SHP77 (cell line): ENCODE data around the gene EBF4.

Source experiments
- DNase-seq, 2 experiments: peaks; one replicate each; lab custom pipeline; 2025; lab: John Stamatoyannopoulos, UW

The EBF4 gene, protein sequence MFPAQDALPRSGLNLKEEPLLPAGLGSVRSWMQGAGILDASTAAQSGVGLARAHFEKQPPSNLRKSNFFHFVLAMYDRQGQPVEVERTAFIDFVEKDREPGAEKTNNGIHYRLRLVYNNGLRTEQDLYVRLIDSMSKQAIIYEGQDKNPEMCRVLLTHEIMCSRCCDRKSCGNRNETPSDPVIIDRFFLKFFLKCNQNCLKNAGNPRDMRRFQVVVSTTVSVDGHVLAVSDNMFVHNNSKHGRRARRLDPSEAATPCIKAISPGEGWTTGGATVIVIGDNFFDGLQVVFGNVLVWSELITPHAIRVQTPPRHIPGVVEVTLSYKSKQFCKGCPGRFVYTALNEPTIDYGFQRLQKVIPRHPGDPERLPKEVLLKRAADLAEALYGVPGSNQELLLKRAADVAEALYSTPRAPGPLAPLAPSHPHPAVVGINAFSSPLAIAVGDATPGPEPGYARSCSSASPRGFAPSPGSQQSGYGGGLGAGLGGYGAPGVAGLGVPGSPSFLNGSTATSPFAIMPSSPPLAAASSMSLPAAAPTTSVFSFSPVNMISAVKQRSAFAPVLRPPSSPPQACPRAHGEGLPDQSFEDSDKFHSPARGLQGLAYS

DNA sequence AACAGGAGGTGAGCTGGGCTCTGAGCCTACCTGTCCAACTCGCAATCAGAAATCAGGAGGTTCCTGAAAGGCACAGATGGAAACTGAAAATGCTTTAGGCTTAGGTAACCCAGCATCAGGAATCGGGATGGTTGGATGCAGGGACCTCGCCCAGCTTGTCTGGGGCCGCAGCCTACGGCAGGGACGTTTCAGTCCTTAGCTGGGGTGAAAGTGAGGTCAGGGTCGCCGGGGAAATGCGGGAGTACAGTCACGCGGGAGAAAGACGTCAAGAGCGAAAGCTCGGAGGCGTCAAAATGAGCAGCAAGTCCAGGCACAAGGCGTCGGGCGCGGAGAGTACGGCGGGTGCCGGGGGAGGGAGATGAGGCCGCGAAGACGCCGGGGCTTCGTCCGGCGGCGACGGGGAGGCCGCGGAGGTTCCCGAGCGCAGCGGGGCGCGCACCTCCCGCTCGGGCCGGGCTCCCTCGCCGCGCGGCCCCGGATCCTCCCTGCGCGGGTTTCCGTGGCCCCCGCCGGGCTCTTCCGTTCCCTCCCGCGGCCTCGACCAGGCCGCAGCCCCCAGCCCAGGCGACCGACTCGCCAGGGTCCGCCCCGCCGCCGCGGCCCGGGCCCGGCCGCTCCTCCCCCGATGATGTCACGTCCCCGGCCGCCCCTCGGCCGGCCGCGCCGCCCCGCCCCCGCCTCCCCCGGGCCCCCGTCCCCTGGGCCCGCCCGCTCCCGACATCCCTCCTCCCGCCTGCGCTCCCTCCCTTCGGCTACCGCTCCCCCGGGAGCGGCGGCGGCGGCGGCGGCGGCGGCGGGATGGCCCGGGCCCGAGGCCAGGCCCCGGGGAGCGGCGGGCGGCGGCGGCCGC, at the start of gene EBF4:
Gene EBF4, plus strand, starts transcription at position 745 of the 850 bp plus-strand sequence. CDS start 866 bp downstream, outside the sequence.
- peak in 1 of 2 experiments; percentile 25 for DNase-seq

DNA sequence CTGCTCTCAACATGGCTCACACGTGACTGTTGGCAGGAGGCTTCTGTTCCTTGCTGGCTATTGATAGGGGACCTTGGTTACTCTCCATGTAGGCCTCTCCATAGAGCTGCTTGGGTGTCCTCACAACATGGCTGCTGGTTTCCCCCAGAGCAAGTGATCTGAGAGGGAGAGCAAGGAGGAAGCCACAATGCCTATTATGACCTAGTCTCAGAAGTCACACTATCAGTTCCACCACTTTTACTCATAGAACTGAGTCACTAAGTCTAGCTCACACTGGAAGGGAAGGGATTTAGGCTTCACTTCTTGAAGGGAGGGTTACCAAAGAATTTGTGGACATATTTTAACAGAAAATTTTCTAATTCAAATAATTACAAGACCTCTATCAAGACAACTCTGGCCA, 48.9 kb upstream of the EBF4 start:
- DNase-seq: no peak

DNA sequence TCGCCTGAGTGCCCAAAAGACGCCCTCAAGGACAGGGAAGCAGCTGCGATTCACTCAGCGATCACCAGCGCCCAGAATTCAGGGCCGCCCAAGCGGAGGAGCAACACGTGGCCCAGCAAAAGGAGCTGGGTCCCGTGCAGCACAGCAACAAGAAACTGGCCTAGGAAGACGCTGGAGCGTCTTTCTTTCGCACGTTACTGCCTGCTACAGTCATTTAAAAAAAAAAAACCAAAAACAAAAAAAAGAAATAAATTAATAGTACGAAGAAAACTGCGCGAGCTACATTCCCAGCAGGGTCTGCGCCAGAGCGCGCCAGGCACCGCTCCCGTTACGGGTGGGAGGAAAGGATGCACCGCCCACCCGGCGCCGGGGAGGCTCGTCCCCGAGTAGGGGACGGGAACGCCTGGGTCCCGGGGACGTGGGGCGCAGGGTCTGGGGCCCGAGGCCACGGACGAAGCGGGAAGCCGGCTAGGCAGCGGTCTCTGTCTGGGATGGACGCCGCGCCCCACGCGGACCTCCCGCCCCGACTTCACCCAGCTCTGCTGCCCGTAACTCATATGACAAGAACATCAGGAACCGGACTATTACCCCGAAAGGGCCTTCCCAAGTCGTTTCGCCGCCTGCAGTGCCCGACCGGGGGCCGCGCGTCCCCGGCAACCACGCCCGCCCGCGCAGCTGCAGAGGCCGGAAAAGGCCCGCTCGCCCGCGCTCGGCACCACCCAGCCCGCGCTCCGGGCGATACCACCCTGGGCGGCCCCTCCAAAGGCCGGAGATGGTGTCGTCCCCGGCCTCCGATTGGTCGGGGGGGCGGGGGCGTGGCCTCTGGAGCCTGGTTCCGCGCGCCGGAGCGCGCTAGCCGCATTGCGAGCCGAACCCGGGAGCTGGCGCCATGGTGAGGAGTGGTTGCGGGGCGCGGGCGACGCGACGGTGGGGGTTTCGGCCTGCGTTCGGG, 40.5 kb upstream of the EBF4 start, which contains the start of gene NOP56:
Gene NOP56, plus strand, starts transcription at position 861 of the 952 bp plus-strand sequence. Its CDS starts 29 bp downstream, at position 890.
- DNase-seq: peak; percentile 92 to 93

DNA sequence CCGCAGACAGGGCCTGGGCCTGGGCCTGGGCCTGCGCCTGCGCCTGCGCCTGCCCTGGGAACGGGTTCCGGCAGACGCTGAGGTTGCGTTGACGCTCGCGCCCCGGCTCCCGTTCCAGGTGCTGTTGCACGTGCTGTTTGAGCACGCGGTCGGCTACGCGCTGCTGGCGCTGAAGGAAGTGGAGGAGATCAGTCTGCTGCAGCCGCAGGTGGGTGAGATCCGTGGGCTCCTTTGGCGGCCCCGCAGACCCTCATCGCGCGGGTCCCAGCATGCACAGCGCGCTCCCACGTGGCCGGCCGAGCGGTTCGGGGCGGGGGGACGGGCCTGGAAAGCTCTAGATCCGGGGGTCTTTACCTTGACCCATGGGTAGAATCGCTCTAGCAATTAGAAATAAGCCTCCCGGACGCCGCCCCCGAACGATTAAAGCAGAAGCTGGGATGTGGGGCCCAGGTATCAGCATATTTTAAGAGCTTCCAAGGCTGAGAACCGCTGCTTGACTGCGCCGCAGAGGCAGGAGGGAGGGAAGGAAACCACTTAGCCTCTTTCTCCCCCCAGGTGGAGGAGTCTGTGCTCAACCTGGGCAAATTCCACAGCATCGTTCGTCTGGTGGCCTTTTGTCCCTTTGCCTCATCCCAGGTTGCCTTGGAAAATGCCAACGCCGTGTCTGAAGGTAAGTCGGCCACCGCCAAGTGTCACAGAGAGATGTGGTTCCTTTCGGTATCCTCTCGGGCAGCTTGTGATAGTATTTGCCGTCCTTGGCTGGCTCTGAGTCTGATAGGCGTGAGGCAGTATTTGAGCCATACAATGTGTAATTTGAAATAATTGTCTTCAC, 39.6 kb upstream of the EBF4 start:
- peak in 1 of 2 experiments; percentile 61 for DNase-seq

DNA sequence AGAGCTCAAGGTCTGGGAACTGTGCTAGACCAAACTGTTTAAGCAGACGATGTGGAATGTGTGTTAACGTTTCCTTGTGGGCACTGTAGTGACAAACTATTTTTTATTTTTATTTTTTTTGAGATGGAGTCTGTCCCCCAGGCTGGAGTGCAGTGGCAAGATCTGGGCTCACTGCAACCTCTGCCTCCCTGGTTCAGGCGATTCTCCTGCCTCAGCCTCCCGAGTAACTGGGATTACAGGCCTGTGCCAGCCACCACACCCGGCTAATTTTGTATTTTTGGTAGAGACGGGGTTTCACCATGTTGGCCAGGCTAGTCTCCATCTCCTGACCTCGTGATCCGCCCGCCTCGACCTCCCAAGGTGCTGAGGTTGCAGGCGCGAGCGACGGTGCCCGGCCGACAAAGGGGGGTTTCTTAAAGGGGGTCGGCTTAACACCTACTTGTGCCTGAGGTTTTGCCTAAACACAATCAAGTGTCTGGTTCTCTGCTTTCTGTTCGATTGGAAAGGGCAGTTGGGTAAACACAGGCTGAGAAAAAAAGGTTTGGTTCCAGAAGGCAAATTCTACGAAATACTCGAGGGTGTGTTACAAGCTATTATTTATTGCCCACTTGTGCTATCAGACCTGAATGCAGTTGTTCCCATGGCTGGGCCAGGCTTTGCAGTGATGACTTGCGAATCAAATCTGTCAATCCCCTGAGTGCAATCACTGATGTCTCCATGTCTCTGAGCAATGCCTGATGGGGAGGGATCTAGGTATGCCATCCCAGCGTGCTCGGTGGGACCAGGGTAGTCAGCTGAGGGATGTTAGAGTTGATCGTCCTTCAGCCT, 38.8 kb upstream of the EBF4 start:
- DNase-seq: no peak

DNA sequence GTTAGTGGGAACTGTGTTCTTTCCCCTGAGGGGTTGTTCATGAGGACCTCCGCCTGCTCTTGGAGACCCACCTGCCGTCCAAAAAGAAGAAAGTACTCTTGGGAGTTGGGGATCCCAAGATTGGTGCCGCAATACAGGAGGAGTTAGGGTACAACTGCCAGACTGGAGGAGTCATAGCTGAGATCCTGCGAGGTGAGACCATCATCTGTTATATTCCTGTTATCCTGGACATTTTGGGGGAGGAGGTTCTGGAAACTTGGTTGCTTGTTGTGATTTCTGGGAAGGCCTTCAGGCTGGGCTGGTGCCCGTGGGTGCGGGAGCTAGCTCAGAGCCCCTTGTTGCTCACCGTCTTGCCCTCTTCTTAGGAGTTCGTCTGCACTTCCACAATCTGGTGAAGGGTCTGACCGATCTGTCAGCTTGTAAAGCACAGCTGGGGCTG, 38.2 kb upstream of the EBF4 start:
- DNase-seq: no peak

DNA sequence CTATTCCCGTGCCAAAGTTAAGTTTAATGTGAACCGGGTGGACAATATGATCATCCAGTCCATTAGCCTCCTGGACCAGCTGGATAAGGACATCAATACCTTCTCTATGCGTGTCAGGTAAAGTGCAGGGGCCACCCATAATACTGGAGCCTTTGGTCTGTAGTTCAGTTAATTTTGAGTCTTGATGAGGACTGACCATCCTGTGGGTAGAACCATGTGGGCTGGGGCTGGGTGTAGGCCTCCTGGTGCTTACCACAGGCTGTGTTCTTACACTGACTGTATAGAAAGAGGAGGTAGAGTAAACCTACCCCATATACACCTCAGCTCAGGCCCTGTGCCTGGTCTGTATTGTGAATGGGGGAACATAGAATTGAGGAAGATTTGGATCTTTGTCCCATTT, 37.7 kb upstream of the EBF4 start:
- no peak for DNase-seq

DNA sequence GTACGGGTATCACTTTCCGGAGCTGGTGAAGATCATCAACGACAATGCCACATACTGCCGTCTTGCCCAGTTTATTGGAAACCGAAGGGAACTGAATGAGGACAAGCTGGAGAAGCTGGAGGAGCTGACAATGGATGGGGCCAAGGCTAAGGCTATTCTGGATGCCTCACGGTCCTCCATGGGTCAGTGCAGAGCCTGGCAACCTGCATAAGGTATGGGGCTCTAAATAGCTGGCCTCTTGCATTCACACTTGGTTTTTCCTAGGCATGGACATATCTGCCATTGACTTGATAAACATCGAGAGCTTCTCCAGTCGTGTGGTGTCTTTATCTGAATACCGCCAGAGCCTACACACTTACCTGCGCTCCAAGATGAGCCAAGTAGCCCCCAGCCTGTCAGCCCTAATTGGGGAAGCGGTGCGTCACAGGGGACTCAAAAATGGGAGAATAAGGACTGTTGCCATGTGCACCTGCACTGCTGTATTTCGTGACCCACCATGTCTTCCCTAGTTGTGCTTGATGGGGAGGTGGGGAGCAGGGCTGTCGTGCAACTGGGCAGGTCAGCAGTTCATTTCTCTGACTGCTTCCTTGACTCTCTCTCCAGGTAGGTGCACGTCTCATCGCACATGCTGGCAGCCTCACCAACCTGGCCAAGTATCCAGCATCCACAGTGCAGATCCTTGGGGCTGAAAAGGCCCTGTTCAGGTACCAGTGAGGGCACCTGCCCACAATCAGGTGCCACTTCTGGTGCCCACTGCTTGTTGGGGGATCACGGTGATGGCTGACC, 37.1 kb upstream of the EBF4 start:
- no peak for DNase-seq

DNA sequence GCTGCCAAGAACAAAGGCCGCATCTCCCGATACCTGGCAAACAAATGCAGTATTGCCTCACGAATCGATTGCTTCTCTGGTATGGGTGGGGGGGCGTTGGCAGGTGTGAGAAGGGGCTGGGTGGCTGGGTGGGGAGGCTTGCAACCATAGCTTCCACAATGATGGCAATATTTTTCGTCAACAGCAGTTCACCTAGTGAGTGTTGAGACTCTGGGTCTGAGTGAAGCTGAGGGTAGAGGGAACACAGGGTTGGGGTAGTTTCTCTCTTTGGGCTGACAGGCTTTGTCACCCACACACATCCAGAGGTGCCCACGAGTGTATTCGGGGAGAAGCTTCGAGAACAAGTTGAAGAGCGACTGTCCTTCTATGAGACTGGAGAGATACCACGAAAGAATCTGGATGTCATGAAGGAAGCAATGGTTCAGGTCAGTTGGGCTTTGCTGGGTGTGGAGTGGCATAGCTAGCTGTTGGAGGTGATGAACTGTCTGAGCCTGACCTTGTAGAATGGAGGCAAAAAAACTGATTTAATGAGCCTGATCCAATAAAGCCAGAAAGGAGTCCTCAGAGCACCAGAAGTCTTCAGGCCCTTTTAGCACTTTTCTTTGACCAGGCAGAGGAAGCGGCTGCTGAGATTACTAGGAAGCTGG, 36.0 kb upstream of the EBF4 start:
- DNase-seq: no peak

DNA sequence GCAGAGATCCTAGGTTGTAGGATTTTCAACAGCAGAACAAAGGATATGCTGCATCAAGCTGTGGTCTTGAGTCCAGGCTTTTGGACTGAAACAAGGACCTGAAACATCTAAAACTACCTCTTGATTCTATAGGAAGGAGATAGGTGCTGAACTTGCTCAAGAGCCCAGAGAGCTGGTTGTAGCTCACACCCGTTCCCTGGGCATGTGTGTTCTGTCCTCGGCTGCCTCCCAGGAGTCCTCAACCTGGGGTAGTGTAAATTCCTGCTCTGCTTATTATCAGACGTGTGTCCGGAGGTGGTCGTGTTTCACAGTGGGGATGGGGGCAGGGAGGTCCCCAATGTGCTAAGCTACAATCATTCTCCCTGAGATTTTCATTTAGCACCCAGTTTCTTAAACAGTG, 35.3 kb upstream of the EBF4 start:
- no peak for DNase-seq

DNA sequence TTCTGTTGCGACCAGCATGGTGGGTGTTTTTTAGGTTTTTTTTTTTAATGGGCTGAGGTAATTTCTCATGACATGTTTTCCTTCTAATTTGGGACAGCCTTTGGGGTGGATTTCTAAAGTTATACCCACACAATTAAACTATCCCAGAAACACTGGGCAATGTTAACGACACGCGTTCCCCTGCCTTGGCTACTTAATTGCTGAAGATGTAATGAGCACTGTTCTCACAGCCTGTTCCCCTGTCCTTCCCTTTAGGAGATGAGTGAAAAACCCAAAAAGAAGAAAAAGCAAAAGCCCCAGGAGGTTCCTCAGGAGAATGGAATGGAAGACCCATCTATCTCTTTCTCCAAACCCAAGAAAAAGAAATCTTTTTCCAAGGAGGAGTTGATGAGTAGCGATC, 34.9 kb upstream of the EBF4 start:
- DNase-seq: no peak

DNA sequence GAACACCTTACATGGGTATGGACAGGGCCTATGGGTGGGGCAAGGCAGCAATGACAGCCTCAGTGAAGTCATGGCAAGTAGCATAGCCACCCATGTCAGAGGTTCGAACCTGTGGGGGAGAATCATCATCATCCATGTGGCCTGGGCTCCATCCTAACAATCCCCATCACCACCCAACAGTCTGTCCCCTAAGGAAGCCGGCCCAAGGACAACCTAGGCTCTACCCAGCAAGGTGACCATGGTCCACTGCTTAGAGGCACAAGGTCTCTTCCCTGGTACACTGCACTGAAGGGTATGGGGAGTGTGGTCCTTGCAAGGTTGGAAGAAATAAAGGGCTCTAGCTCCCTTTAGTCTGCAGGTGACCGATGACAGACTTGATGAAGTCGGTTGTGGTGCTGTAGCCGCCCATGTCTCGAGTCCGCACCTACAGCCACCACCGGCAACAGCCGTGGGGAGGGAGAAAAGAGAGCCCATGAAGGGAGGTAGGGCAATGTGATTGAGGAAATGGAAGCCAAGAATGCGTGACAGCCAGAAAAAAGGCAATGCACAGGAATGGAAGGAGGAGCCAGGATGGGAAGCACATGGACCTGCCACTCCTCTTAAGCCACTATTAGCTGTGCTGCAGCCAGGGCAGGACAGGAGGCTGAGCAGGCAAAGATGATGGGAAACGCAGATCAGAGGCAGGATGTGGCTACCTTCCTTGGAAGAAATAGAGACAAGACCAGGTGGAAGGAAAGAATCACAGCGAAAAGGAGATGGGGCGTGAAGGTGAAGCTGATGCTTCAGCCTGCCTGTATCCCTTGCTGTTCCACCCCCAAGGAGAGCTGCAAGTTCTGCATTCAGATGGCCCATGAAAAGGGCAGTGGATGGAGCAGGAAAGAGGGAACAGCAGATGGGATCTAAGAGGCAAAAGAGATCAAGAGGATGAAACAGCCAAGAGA, 33.9 kb upstream of the EBF4 start:
- no peak for DNase-seq

DNA sequence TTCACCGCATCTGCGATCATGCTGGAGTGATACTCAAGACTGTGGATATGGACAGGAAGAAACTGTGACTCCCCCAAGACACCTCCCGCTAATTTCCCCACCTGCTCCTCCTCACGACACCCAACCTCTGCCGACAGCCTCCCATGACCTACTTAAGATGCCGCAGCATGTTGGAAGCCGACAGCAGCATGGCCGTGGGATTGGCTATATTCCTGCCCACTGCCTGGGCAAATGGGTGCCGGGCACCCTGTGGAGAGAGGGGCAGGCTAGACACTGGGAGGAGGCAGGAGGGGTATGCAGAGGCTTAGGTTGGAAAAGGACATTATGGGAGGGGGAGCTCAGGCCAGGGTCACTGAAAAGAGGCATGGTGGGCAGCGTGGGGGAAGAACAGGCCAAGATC, 33.0 kb upstream of the EBF4 start:
- DNase-seq: no peak

DNA sequence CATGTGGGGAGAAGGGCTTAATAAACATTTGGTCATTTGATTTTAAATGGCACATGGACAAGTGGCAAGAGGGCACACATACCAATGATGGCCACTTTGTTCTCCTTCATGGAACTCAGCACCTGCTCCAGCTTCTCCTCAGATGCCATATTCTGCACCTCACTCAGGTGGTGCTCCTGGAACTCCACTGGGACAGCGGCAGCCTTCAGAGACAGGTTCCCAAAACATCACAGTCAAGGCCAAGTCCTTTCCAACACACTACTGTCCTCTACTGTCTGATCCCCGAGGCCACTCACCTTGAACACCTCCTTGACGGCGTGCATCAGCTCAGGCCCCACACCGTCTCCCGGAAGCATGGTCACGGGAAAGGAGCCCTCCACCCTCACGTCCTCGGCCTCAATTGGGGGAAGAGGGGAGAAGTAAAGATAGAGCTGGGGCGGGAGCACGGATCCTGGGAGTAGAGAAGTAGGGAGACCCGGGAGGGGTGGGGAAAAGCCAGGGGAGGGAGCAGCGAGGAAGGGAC, 29.2 kb upstream of the EBF4 start:
- no peak for DNase-seq

DNA sequence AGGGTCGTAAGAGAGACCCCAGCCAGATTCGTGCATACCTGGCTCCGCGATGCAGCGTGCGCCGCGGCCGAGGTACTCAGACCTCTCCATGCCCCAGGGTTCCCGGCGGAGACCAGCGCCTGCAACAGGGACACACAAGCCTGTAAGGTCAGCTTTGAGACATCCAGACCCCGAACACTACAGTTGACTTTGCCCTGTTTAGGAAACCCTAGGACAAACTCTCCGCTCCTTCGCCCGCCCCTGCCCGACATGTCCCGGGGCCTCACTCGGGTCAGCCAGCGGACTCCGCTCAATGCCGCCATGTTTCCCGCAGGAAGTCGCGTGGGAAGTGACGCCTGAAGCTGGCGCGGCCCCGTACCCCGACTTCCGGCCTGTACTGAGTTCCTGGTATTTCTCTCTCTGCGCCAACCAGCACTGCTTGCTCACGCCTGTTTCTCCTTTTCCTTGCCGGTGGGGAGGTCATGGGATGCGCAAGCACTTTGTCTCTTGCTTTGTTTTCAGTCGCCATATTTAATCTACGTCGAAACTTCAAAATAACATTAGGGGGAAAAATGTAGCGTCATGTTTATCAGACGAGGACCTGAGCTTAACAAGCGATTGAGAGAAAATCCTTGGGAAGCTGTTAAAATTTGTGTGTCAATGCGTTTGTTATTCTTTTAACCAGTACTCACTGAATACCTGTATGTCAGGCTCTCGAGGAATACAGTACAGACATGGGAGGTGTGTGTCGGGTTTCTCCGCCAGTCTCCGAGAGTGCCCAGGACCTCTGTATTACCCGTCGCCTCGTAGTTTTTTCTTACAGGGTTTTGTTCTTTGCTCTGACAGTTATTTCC, 28.5 kb upstream of the EBF4 start, which contains the start of gene IDH3B:
Gene IDH3B, minus strand, starts transcription at position 330 of the 833 bp plus-strand sequence. Its CDS starts 28 bp downstream, at position 302.
- peak; percentile 92 to 95 for DNase-seq

DNA sequence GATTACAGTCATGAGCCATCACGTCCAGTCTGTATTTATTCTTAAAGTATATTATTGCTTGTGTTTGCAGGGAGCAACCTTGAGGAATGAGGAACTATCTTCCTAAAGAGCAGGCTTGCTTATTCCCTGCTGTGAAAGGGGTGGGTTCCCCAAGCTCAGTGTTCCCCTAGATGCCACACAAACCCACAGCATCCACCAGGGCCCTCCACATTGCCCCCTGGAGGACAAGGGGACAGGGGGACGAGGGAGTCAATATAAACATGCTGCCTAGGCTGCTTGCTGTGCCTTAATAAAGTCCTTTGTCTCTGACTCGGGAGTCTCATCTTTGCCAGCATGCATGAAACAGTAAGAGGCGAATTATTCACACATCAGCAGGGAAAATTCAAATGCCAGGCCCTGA, 20.6 kb upstream of the EBF4 start:
- DNase-seq: no peak
